IMR-90 (cell line): ENCODE results near the gene IRS2.

Experiments used
- CEBPB ChIP-seq: IDR thresholded peaks from 2 replicates; pipeline ENCODE4 v1.6.1; 2012; ENCODE audit warnings: low read depth, low read length, improper control_type of control experiment
- CTCF ChIP-seq: conservative IDR thresholded peaks from 2 replicates; pipeline ENCODE4 v1.5.1; 2012; ENCODE audit warnings: mild to moderate bottlenecking, low read depth, low read length, improper control_type of control experiment
- MAFK ChIP-seq: IDR thresholded peaks from 2 replicates; pipeline ENCODE4 v1.6.1; 2012; ENCODE audit warnings: low read depth, low read length, improper control_type of control experiment
- POLR2A ChIP-seq: IDR thresholded peaks from 2 replicates; pipeline ENCODE4 v1.6.1; 2012; ENCODE audit warnings: mild to moderate bottlenecking, low read depth, low read length
- RAD21 ChIP-seq: IDR thresholded peaks from 2 replicates; pipeline ENCODE4 v1.6.1; 2012; ENCODE audit warnings: low read length, improper control_type of control experiment
- RCOR1 ChIP-seq: IDR thresholded peaks from 2 replicates; pipeline ENCODE4 v1.6.1; 2012; ENCODE audit warnings: mild to moderate bottlenecking, low read length, improper control_type of control experiment; ENCODE audit not compliant: insufficient replicate concordance
- RFX5 ChIP-seq: IDR thresholded peaks from 2 replicates; pipeline ENCODE4 v1.8.0; 2012; ENCODE audit warnings: low read depth, mild to moderate bottlenecking, low read length, moderate library complexity
- SMC3 ChIP-seq: fragments of 150-350 bp; IDR thresholded peaks from 2 replicates; pipeline ENCODE4 v1.6.1; 2016; ENCODE audit warnings: low read depth, mild to moderate bottlenecking, antibody characterized with exemption, low read length, moderate library complexity

GRCh38 chr13:109722068-109722467 lies 64.3 kb downstream of the IRS2 start:
- TF ChIP-seq MAFK (no peak), CTCF (no peak), RAD21 (no peak), POLR2A (no peak), RFX5 (no peak), CEBPB (no peak), RCOR1 (no peak), SMC3 (no peak)
